ENCODE results near the gene ATAD3A. TPM values are rescaled to one million over a fixed set of nuclear protein-coding genes. Genes with fewer than 3 reads are reported as not detected.

ATAD3A gene
- total RNA-seq: 18.5 and 34.0 TPM in 2 replicates

DNA sequence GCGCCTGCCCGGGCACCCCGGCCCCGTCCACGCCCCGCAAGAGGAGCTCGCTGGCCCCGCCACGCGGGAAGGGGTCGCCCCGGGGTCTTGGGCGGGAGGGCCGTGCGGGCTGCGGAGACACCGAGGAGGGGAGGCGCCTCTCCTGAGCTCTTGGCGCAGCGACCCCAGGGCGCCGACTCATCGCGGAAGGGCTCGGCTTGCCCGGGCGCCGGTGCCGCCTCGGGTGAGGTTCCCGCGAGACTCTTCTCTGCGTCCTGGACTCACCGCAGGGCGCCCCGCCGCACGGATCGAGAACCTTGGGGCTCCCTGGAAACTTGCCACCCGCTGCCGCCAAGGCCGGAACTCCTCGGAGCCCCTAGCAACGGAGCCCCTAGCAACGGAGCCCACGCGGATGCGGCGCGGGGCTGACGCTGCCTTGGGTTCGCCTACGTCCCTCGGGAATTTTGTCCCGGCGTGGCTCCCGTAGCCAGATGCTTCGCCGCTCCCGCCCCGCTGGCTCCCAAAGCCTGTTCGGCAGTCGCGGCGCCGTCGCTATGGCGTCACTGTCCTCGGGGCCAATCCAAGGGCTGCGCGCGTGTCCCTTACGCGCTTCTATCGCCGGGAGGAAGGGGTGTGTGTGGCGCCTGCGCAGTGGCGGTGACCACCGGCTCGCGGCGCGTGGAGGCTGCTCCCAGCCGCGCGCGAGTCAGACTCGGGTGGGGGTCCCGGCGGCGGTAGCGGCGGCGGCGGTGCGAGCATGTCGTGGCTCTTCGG is at the start of gene ATAD3A:
Gene ATAD3A, plus strand, starts transcription at position 630 of the 753 bp plus-strand sequence. Its CDS starts 107 bp downstream, at position 737.

DNA sequence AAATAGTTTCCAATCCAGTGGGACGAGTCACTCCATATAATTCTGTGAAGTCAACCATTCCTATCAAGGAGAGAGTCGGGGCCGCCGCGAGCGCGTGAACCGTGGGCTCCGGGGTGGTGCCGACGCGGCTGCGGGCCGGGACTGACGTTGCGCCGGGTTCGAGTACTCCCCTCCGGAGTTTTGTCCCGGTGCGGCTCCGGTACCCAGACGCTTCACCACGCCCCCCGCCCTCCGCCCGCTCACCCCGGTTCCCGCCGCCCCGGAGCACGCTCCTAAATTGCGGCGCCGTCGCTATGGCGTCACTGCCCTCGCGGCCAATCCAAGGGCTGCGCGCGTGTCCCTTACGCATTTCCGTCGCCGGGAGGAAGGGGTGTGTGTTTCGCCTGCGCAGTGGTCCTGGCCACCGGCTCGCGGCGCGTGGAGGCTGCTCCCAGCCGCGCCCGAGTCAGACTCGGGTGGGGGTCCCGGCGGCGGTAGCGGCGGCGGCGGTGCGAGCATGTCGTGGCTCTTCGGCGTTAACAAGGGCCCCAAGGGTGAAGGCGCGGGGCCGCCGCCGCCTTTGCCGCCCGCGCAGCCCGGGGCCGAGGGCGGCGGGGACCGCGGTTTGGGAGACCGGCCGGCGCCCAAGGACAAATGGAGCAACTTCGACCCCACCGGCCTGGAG is 40.4 kb upstream of the ATAD3A start, which contains the start of gene ATAD3B:
Gene ATAD3B, plus strand, starts transcription at position 377 of the 664 bp plus-strand sequence. Its CDS starts 120 bp downstream, at position 497.

DNA sequence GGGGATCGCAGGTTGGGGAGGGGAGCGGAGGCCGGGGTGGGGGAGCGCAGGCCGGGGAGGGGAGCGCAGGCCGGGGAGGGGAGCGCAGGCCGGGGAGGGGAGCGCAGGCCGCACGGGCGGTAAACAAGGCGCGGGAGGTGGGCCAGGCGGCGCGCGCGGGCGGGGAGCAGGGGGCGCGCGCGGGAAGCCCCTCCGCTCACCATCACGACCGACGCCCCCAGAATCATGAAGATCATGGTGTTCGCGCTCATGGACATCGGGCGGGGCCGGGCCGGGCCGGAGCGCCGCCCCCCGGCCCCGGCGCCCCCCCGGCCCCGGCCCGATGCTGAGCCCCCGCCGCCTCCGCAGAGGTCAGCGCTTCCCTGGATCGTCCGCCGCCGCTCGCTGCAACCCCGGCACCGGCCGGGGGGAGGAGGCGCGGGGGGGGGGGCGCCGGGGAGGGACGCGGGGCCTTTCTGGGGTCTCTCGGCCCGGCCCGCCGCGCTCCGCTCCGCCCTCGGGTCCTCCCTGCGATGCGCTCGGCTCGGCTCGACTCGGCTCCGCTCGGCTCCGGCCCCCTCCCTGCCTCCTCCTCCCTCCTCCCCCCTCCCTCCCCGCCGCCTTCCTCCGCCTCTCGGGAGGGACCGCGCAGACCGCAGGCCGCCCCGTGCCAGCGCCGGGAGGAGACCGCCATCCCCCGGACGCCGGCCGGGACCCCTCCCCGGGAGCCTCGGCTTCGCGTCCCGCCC is 28.3 kb downstream of the ATAD3A start, which contains the start of gene TMEM240:
Gene TMEM240, minus strand, starts transcription at position 535 of the 728 bp plus-strand sequence. Its CDS starts 278 bp downstream, at position 257.

DNA sequence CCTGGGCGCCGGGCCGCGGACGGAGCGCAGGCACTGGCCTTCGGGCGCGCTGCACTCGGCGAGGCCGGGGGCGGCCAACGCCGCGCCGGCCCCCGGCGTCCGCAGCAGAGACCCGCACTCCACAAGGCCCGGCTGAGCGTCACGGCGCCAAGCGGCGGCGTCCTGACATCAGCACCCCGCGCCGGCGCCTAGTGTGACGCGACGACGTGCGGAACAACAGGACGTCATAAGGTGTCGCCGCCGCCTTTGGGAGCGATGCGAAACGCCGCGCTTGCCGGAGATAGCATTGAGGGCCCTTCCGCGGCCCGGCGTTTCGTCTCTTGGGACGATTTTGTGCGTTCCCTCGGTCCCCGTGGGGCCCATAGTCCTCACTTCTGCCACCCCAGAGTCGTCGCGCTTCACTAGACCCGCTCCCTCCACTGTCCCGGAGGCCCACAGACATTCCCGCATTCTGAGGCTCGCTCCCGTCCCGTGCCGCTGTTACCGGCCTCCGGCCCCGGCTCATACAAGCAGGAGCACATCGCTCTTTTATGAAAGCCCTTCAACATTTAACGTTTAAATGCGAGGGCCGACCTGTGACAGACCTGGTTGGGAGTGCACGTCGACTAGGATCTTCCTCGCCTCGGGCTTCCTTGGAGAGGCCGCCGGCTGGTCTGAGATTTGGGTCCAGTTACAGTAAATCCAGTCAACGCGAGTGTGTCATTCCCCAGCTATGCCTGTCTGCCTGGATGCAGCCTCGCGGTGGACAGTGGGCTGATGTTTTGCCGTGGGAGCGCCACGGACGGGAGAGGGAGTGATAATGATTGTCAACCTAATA is 63.0 kb downstream of the ATAD3A start, which contains the start of gene SSU72:
Gene SSU72, minus strand, starts transcription at position 143 of the 817 bp plus-strand sequence. CDS start 306 bp downstream, outside the sequence.

Other genes starting within 250 kb of the ATAD3A start
- gene UBE2J2, start 238.3 kb upstream of the ATAD3A start, total RNA-seq: 46.3 and 60.5 TPM in 2 replicates
- 0.68 and 1.4 TPM in 2 replicates for gene SCNN1D, start 231.7 kb upstream of the ATAD3A start, total RNA-seq
- 17.4 and 57.2 TPM in 2 replicates for gene ACAP3, start 204.2 kb upstream of the ATAD3A start, total RNA-seq
- gene PUSL1, start 203.6 kb upstream of the ATAD3A start, total RNA-seq: 16.9 and 25.6 TPM in 2 replicates
- 55.4 and 66.1 TPM in 2 replicates for gene INTS11, start 187.5 kb upstream of the ATAD3A start, total RNA-seq
- gene CPTP, start 187.4 kb upstream of the ATAD3A start, total RNA-seq: 19.8 and 32.1 TPM in 2 replicates
- gene TAS1R3, start 180.9 kb upstream of the ATAD3A start, total RNA-seq: under 0.01 and 0.36 TPM in 2 replicates
- gene DVL1, start 162.7 kb upstream of the ATAD3A start, total RNA-seq: 204 and 206 TPM in 2 replicates
- gene MXRA8, start 153.6 kb upstream of the ATAD3A start, total RNA-seq: 0.34 and 1.1 TPM in 2 replicates
- 60.4 and 110 TPM in 2 replicates for gene AURKAIP1, start 137.0 kb upstream of the ATAD3A start, total RNA-seq
- 57.4 and 139 TPM in 2 replicates for gene CCNL2, start 112.8 kb upstream of the ATAD3A start, total RNA-seq
- gene MRPL20, start 104.9 kb upstream of the ATAD3A start, total RNA-seq: 50.2 and 56.3 TPM in 2 replicates
- gene ANKRD65, start 90.9 kb upstream of the ATAD3A start, total RNA-seq: 4.4 and 18.2 TPM in 2 replicates
- gene VWA1, start 76.5 kb upstream of the ATAD3A start, total RNA-seq: 2.1 and 18.4 TPM in 2 replicates
- 0.34 and 1.1 TPM in 2 replicates for gene ATAD3C, start 62.5 kb upstream of the ATAD3A start, total RNA-seq
- 16.4 and 24.2 TPM in 2 replicates for gene ATAD3B, start 40.4 kb upstream of the ATAD3A start, total RNA-seq
- gene TMEM240, start 28.5 kb downstream of the ATAD3A start, total RNA-seq: 0.34 and 0.71 TPM in 2 replicates
- gene SSU72, start 62.7 kb downstream of the ATAD3A start, total RNA-seq: 69.4 and 83.5 TPM in 2 replicates
- gene FNDC10, start 88.0 kb downstream of the ATAD3A start, total RNA-seq: 0.34 and 2.5 TPM in 2 replicates
- 68.6 and 97.4 TPM in 2 replicates for gene MIB2, start 103.3 kb downstream of the ATAD3A start, total RNA-seq
- 0.34 and 1.1 TPM in 2 replicates for gene MMP23B, start 120.0 kb downstream of the ATAD3A start, total RNA-seq
- gene CDK11B, start 146.8 kb downstream of the ATAD3A start, total RNA-seq: 8.5 and 12.8 TPM in 2 replicates
- gene SLC35E2B, start 180.6 kb downstream of the ATAD3A start, total RNA-seq: 16.1 and 41.5 TPM in 2 replicates
- 9.6 and 12.7 TPM in 2 replicates for gene CDK11A, start 212.2 kb downstream of the ATAD3A start, total RNA-seq